ENCODE measurements around the gene MGAT3.
"Not testable (repeated sequence)": the region's sequence is repeated elsewhere in the genome, so short reads cannot be mapped to it uniquely, and the experiment has no call there.

MGAT3 gene

GRCh38 chr22:39514373-39514973 lies 57.7 kb downstream of the MGAT3 start:
- no peak for DNase-seq (ENCODE audit: low read depth)

GRCh38 chr22:39515266-39516050 lies 58.6 kb downstream of the MGAT3 start:
- no peak for DNase-seq (ENCODE audit: low read depth)

DNA sequence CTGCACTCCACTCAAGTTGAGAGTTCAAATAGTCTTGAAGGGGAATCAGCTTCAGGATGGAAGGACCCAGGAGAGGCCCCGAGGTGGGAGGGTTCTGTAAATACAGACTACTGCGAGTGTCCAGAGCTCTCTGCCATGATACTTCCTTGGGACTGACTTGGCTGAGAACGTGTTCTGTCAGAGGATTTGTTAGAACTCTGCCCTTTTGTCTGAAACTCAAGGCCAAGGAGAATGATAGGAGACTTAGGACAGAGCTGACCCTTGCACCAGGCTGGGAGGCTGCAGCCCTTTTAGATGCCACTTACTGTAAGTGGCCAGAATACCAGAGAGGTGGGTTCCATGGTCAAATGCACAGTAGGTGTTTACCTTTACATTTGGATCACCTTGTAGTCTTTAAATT lies 60.7 kb downstream of the MGAT3 start:
- no peak for DNase-seq (ENCODE audit: low read depth)

DNA sequence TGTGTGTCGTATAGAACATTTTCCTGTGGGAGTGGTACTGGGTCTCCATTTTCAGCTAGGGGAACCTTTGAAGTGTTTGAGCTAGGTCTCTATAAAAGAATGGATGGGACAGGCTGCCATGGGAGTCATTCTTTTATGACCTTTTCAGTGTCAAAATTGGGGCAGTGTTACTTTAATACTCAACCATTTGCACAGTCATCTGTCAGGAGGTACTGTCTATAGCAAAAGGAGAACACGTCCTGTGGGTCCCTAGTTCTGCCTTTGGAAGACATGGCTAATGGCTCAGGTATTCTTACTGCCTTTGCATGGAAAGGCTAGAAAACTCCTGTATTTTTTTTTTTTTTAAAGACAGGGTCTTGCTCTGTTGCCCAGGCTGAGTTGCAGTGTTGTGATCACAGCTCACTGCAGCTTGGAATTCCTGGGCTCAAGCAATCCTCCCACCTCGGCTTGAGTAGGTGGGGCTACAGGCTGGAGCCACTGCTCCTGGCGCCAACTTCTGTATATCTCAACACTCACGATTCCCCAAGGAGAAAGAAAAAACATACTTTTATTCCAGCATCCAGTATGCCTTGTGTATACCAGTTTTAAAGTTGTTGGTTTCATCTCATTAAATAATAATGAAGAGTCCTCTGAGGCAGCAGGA lies 61.5 kb downstream of the MGAT3 start:
- DNase-seq (ENCODE audit: low read depth), result no peak

DNA sequence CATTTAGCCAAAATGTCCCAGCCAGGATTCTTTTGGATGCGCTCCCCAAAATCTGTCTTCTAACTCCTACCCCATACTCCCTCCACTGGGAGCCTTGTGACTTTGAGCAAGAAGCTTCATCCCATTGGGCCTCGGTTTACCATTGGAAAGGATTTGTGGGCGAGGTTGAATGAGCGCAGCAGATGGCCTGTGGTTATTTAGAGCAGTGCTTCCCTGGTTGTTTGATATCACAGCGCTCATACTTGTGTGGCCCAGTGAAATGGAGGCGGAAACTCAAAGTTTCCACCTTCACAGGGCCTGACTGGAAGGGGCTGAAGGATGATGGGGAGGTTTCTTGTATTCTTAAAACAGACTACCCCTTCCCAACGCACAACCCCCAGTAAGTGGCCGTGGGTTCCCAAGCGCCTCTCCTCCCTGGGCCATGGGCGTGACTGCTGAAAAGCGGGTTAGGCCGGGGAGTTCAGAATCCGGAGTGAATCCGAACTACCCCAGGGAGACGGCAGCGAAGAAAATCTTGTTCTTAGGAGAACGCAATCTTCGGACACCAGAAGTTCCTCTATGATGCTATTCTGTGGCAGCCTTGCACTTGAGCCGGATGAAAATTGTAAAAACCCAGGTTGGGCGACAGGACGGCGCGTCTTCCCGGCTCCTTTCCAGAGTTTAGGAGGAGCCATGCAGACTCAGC lies 62.3 kb downstream of the MGAT3 start:
- DNase-seq (ENCODE audit: low read depth), result no peak

DNA sequence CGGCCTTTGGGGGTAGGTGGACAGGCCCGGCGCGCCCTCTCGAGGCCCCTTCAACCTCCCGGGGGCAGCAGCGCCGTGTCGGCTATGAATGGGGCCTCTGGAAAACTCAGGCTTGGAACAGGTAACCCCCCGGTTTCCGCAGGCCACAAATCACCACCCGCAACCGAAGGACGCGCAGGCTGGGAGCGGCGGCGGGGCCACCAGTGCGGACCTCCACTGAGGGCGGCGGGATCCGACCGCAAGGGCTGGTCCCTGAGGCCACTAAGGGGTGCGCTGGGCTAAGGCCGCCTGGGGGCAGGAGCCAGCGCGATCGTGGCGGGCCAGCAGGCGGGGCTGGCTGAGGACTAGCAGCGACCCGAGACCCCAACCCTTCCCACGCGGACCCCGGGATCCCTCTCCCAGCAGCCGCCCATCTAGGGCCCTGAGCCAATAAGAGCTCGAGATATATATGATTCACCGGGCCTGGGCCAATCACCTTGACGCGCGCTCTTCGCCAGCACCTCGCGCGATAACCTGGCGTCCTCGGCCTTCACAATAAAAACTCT lies 62.9 kb downstream of the MGAT3 start:
- peak; percentile 95 for DNase-seq (ENCODE audit: low read depth)

- DNase-seq (ENCODE audit: low read depth), result peak; percentile 84
Observed at GRCh38 chr22:39520226-39521105, 63.7 kb downstream of the MGAT3 start, which contains the start of gene ATF4. Gene ATF4, plus strand, starts transcription at chr22:39520562. Its CDS starts 884 bp downstream, at chr22:39521446.

GRCh38 chr22:39521106-39521885 lies 64.5 kb downstream of the MGAT3 start:
- DNase-seq (ENCODE audit: low read depth), result not testable (repeated sequence)

DNA sequence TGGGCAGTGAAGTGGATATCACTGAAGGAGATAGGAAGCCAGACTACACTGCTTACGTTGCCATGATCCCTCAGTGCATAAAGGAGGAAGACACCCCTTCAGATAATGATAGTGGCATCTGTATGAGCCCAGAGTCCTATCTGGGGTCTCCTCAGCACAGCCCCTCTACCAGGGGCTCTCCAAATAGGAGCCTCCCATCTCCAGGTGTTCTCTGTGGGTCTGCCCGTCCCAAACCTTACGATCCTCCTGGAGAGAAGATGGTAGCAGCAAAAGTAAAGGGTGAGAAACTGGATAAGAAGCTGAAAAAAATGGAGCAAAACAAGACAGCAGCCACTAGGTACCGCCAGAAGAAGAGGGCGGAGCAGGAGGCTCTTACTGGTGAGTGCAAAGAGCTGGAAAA lies 65.3 kb downstream of the MGAT3 start:
- not testable (repeated sequence) for DNase-seq (ENCODE audit: low read depth)

DNA sequence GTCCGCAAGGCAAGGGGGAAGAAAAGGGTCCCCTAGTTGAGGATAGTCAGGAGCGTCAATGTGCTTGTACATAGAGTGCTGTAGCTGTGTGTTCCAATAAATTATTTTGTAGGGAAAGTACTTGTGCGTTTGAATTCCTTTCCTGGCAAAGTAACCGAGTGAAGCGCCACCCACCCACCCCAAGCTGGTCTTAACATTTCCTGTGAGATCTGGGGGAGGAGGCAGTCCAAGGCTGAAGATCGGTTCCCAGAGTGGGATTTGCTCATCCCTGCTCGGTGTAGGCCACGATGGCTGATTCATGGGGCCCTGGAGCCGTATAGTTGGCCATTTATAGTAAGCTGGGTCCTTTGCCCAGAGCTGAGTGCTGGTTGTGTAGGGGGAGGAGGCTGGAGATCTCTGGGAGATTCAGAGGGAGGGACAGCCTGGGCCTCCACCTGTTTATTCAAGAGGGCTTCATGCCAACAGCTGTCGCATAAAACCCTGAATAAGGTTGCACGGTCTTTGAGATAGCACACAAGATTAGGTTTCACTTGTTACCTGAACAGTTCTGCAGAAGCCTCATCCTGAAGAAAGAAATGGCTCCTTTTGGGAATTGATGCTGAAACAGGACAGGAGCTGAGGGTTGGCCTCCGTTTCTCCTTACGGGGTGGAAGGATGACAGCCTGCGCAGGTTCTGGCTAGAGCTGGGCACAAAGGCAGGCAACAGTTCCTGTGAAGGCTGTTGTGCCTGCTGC lies 65.9 kb downstream of the MGAT3 start:
- no peak for DNase-seq (ENCODE audit: low read depth)

DNA sequence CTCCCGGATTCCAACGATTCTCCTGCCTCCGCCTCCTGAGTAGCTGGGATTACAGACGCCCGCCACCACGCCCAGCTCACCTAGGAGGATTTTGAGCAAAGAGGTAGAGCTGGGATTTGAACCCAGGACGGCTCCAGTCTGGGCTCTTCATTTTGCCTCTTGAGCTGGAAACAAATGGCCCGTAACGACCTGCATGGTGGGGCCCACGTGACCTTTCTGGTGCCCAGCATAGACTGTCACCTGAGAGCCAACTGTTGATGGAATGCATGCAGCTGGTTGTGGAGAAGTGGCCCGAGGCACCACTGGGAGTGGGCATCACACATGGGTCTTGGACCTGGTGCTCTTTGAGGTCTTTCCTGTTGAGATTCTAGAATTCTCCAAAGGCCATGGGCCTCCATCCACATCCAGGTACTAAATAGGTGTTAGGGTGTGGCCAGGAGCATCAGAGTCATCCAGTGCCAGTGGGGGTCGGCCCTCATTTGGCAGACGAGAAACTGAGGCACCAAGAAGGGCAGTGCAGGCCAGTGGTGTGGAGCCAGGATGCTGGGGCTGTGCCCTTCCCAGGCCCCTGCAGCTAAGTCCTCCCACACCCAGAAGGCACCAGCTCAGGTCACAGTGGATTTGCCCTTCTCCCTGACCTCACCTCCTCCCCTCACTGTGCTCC lies 67.4 kb downstream of the MGAT3 start:
- no peak for DNase-seq (ENCODE audit: low read depth)

- no peak for DNase-seq (ENCODE audit: low read depth)
Observed at GRCh38 chr22:39524753-39525657, 68.2 kb downstream of the MGAT3 start.

DNA sequence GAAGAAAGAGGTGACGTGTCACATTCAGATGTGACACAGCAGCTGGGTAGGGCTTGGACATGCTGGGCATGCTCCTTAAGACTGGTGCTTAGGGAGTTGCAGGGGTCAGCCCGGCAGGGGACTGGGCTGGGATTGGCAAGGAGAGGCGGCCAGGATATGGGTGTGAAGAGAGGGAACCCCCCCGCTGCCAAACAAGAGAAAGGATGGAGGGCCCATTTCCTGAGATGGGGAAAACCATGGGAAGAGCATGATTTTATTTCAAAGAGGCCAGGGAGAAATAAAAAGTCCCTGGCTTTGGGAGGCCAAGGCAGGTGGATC lies 68.8 kb downstream of the MGAT3 start:
- DNase-seq (ENCODE audit: low read depth), result no peak

DNA sequence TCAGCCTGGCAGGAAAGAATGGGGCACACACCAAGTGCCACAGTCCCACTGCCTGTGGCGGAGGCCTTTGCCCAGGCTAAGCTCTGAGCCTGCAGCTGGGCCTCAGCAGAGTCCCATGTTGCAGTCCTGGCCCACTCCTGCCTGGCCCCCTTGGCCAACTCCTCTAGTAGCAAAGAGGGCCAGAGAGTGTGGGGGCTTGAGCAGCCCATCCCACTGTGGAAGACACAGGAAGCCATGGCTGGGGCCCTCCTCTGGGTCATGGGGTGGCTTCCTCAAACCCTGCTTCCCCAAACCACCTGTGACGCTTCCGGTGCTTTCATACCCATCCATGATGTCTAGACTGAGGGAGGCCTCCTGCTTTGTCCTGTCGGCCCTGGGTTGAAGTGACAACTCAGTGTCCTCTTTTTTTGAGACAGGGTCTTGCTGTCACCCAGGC lies 69.9 kb downstream of the MGAT3 start:
- no peak for DNase-seq (ENCODE audit: low read depth)

- no peak for DNase-seq (ENCODE audit: low read depth)
Observed at GRCh38 chr22:39527481-39527961, 70.7 kb downstream of the MGAT3 start.

DNA sequence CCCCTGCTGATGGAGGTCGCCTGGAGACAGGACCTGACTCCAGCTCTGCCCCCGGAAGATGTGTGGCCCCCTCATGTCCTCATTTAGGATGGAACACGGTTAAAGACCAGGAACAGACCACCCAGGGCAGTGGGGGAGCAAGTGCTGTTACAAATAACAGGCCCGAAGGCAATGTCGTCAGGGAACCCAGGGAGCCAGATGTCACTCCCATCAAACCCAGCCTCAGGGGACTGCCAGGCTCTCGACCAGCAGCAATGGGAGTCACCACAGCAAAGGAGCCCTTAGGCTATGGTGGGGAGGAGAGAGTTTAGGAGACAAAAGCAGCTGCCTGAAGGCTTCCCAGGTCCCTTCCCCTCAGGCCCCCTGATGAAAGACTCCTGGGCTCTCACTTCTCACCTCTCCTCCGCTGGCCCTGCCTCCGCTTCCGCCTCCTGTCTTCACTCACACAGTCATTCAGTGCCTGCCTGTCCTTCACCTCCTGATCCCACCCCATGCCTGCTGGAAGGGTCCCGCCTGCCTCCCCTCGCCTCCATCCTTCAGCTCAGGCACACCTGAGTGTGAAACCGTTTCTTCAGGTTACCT lies 71.4 kb downstream of the MGAT3 start:
- no peak for DNase-seq (ENCODE audit: low read depth)

DNA sequence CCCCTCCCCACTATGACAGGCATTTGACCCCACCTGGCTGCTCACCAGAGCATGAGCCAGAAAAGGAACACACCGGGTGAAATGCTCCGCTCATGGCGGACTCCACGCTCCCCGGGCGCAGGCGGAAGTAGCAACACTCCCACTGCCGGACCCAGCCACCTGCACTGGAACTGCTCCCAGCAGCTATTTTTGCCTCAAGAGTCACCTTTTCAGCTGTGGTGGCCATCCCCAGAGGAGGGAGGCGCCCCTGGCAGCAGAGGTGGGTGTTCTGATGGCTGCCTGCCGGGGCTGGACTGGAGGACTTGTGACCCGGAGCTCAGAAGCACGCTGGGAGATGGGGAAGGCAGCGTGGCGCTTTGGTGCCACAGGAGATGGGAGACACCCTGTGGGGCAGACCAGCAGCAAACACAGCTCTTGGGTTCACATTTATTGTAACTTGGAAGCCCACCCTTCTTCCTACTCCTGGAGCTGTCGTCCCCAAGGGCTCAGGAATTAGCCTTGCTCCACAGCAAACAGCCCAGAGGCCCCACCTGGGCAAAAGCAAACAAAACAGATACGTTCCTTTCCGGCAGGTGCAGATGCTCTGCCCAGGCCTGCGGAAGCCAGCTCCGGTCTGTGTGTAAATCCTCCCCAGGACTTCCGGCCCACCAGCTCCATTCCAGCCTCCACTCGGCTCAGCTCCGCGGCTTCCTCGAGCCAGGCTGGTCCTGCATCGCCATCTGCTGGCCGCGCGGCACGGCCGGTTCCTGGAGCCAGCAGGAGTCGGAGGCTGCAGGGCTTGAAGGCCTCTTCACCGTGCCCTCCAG lies 72.1 kb downstream of the MGAT3 start:
- DNase-seq (ENCODE audit: low read depth), result peak; percentile 86
